Measurements from ENCODE around the gene RFESD.

Gene RFESD

GRCh38 chr5:95646569-95647431 lies at the start of gene RFESD:
RFESD (plus strand) TSS chr5:95646777; CDS start chr5:95652272, 5,495 bp downstream.
- TF ChIP-seq, protein P1, sequence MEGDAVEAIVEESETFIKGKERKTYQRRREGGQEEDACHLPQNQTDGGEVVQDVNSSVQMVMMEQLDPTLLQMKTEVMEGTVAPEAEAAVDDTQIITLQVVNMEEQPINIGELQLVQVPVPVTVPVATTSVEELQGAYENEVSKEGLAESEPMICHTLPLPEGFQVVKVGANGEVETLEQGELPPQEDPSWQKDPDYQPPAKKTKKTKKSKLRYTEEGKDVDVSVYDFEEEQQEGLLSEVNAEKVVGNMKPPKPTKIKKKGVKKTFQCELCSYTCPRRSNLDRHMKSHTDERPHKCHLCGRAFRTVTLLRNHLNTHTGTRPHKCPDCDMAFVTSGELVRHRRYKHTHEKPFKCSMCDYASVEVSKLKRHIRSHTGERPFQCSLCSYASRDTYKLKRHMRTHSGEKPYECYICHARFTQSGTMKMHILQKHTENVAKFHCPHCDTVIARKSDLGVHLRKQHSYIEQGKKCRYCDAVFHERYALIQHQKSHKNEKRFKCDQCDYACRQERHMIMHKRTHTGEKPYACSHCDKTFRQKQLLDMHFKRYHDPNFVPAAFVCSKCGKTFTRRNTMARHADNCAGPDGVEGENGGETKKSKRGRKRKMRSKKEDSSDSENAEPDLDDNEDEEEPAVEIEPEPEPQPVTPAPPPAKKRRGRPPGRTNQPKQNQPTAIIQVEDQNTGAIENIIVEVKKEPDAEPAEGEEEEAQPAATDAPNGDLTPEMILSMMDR (IDR thresholded peaks at IDR 0.05; ENCODE audit: low read depth, low read length): peak; percentile 1; the same call in 1 of the 2 replicates
- peak; percentile 91 for DNase-seq (ENCODE audit: extremely low read depth, low read depth)

GRCh38 chr5:95599252-95599651 lies 47.3 kb upstream of the RFESD start:
- no peak for DNase-seq (ENCODE audit: extremely low read depth, low read depth)
- TF ChIP-seq, protein P1 (IDR thresholded peaks at IDR 0.05; ENCODE audit: low read depth, low read length): no peak

DNA sequence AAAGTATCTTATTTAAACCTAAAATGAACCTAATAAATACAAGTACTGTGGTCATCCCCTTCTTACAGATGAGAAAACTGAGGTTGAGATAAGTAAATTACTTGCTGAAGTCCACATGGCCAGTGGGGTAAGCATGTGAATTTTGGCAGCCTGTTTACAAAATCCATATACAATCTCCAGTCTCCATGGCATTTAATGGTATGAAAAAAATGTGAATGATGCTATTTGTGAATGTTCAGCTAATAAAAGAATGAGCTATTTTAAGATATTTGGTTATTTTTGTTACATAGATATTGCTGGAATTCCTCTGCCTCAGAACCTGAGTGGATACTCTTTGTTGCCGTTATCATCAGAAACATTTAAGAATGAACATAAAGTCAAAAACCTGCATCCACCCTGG lies 46.0 kb upstream of the RFESD start:
- TF ChIP-seq, protein P1 (IDR thresholded peaks at IDR 0.05; ENCODE audit: low read depth, low read length): no peak

GRCh38 chr5:95605786-95606185 lies 40.8 kb upstream of the RFESD start:
- DNase-seq (ENCODE audit: extremely low read depth, low read depth): no peak
- TF ChIP-seq, protein P1 (IDR thresholded peaks at IDR 0.05; ENCODE audit: low read depth, low read length): no peak

More for the DNA sequence above, 46.0 kb upstream of the RFESD start:
- no peak for DNase-seq (ENCODE audit: extremely low read depth, low read depth)

DNA sequence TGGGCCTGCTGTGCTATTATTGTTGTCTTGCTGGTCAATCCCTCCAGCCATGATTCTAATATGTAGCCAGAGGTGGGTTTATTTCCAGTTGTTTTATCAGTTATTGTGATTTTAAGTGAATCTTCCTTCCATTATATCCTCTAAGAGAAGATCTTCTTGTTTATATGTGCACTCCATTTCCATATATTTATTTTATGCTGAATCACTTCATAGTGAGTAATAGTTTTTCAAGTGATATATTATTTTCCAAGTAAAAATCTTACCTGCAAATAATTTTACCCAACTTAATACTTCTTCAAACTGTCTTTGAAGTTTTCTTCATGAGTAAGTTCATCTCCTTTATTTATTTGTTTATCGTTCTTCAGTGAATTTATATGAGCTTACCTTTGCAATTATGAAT lies 40.2 kb upstream of the RFESD start:
- TF ChIP-seq, protein P1 (IDR thresholded peaks at IDR 0.05; ENCODE audit: low read depth, low read length): no peak
- DNase-seq (ENCODE audit: extremely low read depth, low read depth): no peak

GRCh38 chr5:95609711-95610110 lies 36.9 kb upstream of the RFESD start:
- no peak for DNase-seq (ENCODE audit: extremely low read depth, low read depth)
- TF ChIP-seq, protein P1 (IDR thresholded peaks at IDR 0.05; ENCODE audit: low read depth, low read length): no peak

DNA sequence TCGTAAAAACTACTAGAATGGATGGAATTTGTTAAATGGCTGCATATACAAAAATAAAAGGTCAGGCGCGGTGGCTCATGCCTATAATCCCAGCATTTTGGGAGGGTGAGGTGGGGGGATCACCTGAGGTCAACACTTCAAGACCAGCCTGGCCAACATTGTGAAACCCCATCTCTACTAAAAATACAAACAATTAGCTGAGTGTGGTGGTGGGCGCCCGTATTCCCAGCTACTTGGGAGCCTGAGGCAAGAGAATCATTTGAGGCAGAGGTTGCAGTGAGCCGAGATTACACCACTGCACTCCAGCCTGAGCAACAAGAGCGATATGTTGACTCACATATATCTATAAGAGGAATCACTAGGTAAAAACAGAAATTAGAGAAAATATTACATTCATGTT lies 36.0 kb upstream of the RFESD start:
- no peak for DNase-seq (ENCODE audit: extremely low read depth, low read depth)
- TF ChIP-seq, protein P1 (IDR thresholded peaks at IDR 0.05; ENCODE audit: low read depth, low read length): no peak
